ENCODE data around the gene FRAT1.

Gene FRAT1

DNA sequence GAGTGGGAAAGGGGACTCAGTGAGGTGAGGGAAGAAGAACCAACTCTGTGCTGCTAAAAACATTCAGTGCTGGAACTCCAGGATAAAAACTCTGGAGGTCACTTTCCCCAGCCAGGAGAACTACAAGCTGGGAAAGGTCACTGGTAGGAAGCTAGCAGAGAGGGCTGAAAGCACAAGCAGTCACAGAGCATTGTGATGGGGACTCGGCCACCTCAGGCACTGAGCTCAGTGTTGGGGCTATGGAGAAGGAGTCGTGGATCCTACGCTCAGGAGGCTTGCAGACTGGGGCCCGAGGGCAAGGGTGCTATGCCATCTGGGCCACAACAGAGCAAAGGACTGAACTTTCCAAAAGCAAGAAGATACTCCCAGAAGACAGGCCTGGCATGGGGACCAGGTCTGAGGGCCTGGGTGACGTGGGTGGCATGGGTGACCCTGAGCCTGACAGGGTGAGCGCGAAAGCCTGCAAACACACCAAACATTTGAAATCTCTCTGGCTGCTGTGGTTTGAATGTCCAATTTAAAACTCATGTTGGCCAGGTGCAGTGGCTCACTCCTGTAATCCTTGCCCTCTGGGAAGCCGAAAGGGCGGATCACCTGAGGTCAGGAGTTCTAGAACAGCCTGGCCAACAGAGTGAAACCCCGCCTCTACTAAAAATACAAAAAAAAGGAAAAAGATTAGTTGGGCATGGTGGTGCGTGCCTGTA lies 16.8 kb upstream of the FRAT1 start:
- no peaks in the 10 kb centered on the region for H3K27me3 Mint-ChIP-seq (ENCODE audit: low read depth)
- TF ChIP-seq, protein P1, sequence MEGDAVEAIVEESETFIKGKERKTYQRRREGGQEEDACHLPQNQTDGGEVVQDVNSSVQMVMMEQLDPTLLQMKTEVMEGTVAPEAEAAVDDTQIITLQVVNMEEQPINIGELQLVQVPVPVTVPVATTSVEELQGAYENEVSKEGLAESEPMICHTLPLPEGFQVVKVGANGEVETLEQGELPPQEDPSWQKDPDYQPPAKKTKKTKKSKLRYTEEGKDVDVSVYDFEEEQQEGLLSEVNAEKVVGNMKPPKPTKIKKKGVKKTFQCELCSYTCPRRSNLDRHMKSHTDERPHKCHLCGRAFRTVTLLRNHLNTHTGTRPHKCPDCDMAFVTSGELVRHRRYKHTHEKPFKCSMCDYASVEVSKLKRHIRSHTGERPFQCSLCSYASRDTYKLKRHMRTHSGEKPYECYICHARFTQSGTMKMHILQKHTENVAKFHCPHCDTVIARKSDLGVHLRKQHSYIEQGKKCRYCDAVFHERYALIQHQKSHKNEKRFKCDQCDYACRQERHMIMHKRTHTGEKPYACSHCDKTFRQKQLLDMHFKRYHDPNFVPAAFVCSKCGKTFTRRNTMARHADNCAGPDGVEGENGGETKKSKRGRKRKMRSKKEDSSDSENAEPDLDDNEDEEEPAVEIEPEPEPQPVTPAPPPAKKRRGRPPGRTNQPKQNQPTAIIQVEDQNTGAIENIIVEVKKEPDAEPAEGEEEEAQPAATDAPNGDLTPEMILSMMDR (IDR thresholded peaks at IDR 0.05; ENCODE audit: unreplicated experiment in 3 of 3) = no peak
- no peak overlapping the region for H3K4me3 Mint-ChIP-seq
- no peaks in the 10 kb centered on the region for H3K36me3 Mint-ChIP-seq (ENCODE audit: low read depth)
- H3K4me1 Mint-ChIP-seq = no peaks in the 10 kb centered on the region
- no peaks in the 10 kb centered on the region for H3K9me3 Mint-ChIP-seq
- no peak overlapping the region for H3K27ac Mint-ChIP-seq

DNA sequence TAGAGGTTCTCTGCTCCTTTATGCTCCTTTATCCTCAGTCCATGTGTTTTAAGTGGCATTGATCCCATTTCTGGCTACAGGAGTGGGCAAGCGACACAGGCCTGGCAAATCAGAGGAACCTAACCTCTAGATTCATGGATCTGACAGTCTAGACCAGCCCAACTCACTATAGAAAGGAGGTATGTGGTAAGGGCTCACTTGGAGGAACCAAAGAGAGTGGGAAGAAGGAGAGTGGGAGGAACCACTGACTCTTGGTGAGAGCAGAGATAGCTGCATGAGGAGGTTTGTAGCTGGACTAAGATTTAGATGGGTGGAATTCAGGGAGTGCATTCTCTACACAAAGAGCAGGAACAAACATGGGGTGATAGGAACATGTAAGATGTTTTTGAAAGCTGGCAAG lies 11.6 kb upstream of the FRAT1 start:
- Mint-ChIP-seq H3K9me3 (no peaks in the 10 kb centered on the region), H3K4me1 (peaks cover 9% of the 10 kb centered on the region), H3K27ac (no peak overlapping the region), H3K27me3 (ENCODE audit: low read depth) (no peaks in the 10 kb centered on the region), H3K4me3 (no peak overlapping the region), H3K36me3 (ENCODE audit: low read depth) (no peaks in the 10 kb centered on the region)
- TF ChIP-seq, protein P1 (IDR thresholded peaks at IDR 0.05; ENCODE audit: unreplicated experiment in 3 of 3) = no peak

- Mint-ChIP-seq H3K27ac (no peak overlapping the region), H3K9me3 (no peaks in the 10 kb centered on the region), H3K36me3 (ENCODE audit: low read depth) (no peaks in the 10 kb centered on the region), H3K27me3 (ENCODE audit: low read depth) (no peaks in the 10 kb centered on the region), H3K4me1 (peaks cover 9% of the 10 kb centered on the region), H3K4me3 (no peak overlapping the region)
- TF ChIP-seq, protein P1 (IDR thresholded peaks at IDR 0.05; ENCODE audit: unreplicated experiment in 3 of 3) = no peak
Observed at GRCh38 chr10:97307866-97308780, 10.9 kb upstream of the FRAT1 start.

GRCh38 chr10:97311111-97311626 lies 7.9 kb upstream of the FRAT1 start:
- H3K9me3 Mint-ChIP-seq = no peaks in the 10 kb centered on the region
- H3K4me3 Mint-ChIP-seq = no peak overlapping the region
- H3K27me3 Mint-ChIP-seq (ENCODE audit: low read depth) = no peaks in the 10 kb centered on the region
- peaks cover 9% of the 10 kb centered on the region for H3K4me1 Mint-ChIP-seq
- H3K36me3 Mint-ChIP-seq (ENCODE audit: low read depth) = no peaks in the 10 kb centered on the region
- TF ChIP-seq, protein P1 (IDR thresholded peaks at IDR 0.05; ENCODE audit: unreplicated experiment in 3 of 3) = no peak
- no peak overlapping the region for H3K27ac Mint-ChIP-seq

GRCh38 chr10:97312897-97313296 lies 6.2 kb upstream of the FRAT1 start:
- TF ChIP-seq, protein P1 (IDR thresholded peaks at IDR 0.05; ENCODE audit: unreplicated experiment in 3 of 3) = no peak
- Mint-ChIP-seq H3K27me3 (ENCODE audit: low read depth) (peaks cover 8% of the 10 kb centered on the region), H3K27ac (no peak overlapping the region), H3K36me3 (ENCODE audit: low read depth) (no peaks in the 10 kb centered on the region), H3K4me1 (peaks cover 3% of the 10 kb centered on the region), H3K4me3 (no peak overlapping the region), H3K9me3 (no peaks in the 10 kb centered on the region)
